Hepatocyte (in vitro differentiated cells): ENCODE measurements around the gene PDE4D. TPM values are rescaled to one million over a fixed set of nuclear protein-coding genes. Genes with fewer than 3 reads are reported as not detected.

Source experiments
- DNase-seq: peaks from one replicate; pipeline ENCODE4 v3.0.0-alpha.2; 2016; ENCODE audit warnings: low spot score
- H2AFZ ChIP-seq: fragments of 200-600 bp; sonication (generic); 2 replicates; pipeline ENCODE4 v1.6.0; 2016; ENCODE audit warnings: antibody characterized with exemption, mild to moderate bottlenecking
- H3K27ac ChIP-seq: fragments of 200-600 bp; sonication (generic); 2 replicates; pipeline ENCODE4 v1.5.1; 2016; ENCODE audit warnings: mild to moderate bottlenecking
- H3K27me3 ChIP-seq: fragments of 200-600 bp; sonication (generic); 2 replicates; pipeline ENCODE4 v1.6.1; 2016
- H3K36me3 ChIP-seq: fragments of 200-600 bp; sonication (generic); replicated peaks from 2 replicates; pipeline ENCODE4 v1.5.1; 2016; ENCODE audit warnings: low read depth; ENCODE audit not compliant: insufficient read depth
- H3K4me1 ChIP-seq: fragments of 200-600 bp; sonication (generic); 2 replicates; pipeline ENCODE4 v1.5.1; 2016; ENCODE audit warnings: mild to moderate bottlenecking, moderate library complexity; ENCODE audit not compliant: insufficient read depth
- H3K4me2 ChIP-seq: fragments of 200-600 bp; sonication (generic); 2 replicates; pipeline ENCODE4 v1.6.0; 2016
- H3K4me3 ChIP-seq: fragments of 200-600 bp; sonication (generic); 2 replicates; pipeline ENCODE4 v1.5.1; 2016; ENCODE audit warnings: mild to moderate bottlenecking
- H3K79me2 ChIP-seq: fragments of 200-600 bp; sonication (generic); 2 replicates; pipeline ENCODE4 v1.6.0; 2017; ENCODE audit warnings: mild to moderate bottlenecking
- H3K9me2 ChIP-seq: fragments of 200-600 bp; sonication (generic); replicated peaks from 2 replicates; pipeline ENCODE4 v1.6.0; 2017; ENCODE audit warnings: mild to moderate bottlenecking; ENCODE audit not compliant: insufficient read depth
- H3K9me3 ChIP-seq: fragments of 200-600 bp; sonication (generic); 2 replicates; pipeline ENCODE4 v1.5.1; 2016; ENCODE audit warnings: low read depth, mild to moderate bottlenecking
- H4K20me1 ChIP-seq: fragments of 200-600 bp; sonication (generic); 2 replicates; pipeline ENCODE4 v1.6.0; 2016; ENCODE audit warnings: mild to moderate bottlenecking; ENCODE audit not compliant: insufficient read depth, poor library complexity, severe bottlenecking
- CTCF ChIP-seq: fragments of 200-600 bp; sonication (generic); IDR thresholded peaks from 2 replicates; pipeline ENCODE4 v1.5.1; 2016; ENCODE audit warnings: antibody characterized with exemption, mild to moderate bottlenecking; ENCODE audit not compliant: poor library complexity
- EZH2 ChIP-seq: fragments of 200-600 bp; sonication (generic); IDR thresholded peaks from 2 replicates; pipeline ENCODE4 v1.6.1; 2016; ENCODE audit warnings: antibody characterized with exemption, mild to moderate bottlenecking, borderline replicate concordance
- EZH2phosphoT487 ChIP-seq: fragments of 200-600 bp; sonication (generic); IDR thresholded peaks from one replicate; pipeline ENCODE4 v1.6.1; 2018; ENCODE audit warnings: antibody characterized with exemption, mild to moderate bottlenecking, low read depth, moderate library complexity; ENCODE audit not compliant: unreplicated experiment, severe bottlenecking
- WGBS: methylation state at CpG from one replicate; pipeline ENCODE4 v1.1.6; 2016; ENCODE audit warnings: low lambda C conversion rate; ENCODE audit errors: missing lambda C conversion rate; 5-methylcytosine and 5-hydroxymethylcytosine counted together
- polyA plus RNA-seq: library from polyadenylated mRNA; unstranded; fragments of >200 nt; fragmentation: Nextera tagmentation; extraction: Ambion mirVana; gene quantifications from 2 replicates; pipeline ENCODE4 v1.2.1, GENCODE V29; 2016
- total RNA-seq: library from RNA; depleted of rRNA; stranded (reverse); fragments of >200 nt; gene quantifications from 2 replicates; pipeline ENCODE4 v1.2.3, GENCODE V29; 2014

PDE4D gene
- total and polyA plus RNA-seq, 2 experiments from 2014 or later = 14.5 to 45.2 TPM

DNA sequence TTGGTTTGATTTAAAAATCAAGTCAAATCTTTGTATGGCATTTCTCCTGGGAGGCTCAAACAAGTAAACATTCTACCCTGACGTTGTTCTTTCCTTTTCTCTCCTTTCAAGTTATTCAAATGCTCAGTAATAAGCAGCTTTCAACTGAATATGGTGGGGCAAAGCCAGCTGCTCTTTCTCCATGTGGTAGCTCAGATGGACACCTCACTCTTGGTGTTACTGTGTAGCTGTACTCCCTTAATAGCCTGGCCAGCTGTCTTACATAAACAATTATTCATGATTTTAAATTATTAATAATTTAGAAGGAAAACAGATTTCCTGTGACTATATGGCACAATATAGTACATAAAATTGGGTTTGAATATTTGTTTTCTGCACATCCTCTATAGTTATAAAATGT, 165.2 kb downstream of the PDE4D start:
- peaks cover 8% of the 10 kb centered on the region for H3K79me2 ChIP-seq
- H3K4me2 ChIP-seq = no peak overlapping the region
- WGBS = 75% methylated on average over 1 of the region's 1 CpG
- H3K27ac ChIP-seq = no peak overlapping the region
- no peak overlapping the region for H3K4me3 ChIP-seq
- DNase-seq = no peak
- no peaks in the 10 kb centered on the region for H3K27me3 ChIP-seq
- no peak overlapping the region for H2AFZ ChIP-seq
- H3K4me1 ChIP-seq = no peaks in the 10 kb centered on the region
- no peaks in the 10 kb centered on the region for H3K36me3 ChIP-seq
- no peaks in the 10 kb centered on the region for H3K9me2 ChIP-seq
- TF ChIP-seq CTCF (no peak), EZH2 (no peak), EZH2phosphoT487 (no peak)
- no peaks in the 10 kb centered on the region for H3K9me3 ChIP-seq
- no peaks in the 10 kb centered on the region for H4K20me1 ChIP-seq

- H3K4me2 ChIP-seq = no peak overlapping the region
- no peaks in the 10 kb centered on the region for H3K36me3 ChIP-seq
- H3K4me1 ChIP-seq = no peaks in the 10 kb centered on the region
- no peak overlapping the region for H2AFZ ChIP-seq
- no peak overlapping the region for H3K27ac ChIP-seq
- no peaks in the 10 kb centered on the region for H3K9me2 ChIP-seq
- H3K4me3 ChIP-seq = no peak overlapping the region
- H3K9me3 ChIP-seq = no peaks in the 10 kb centered on the region
- no peaks in the 10 kb centered on the region for H4K20me1 ChIP-seq
- TF ChIP-seq CTCF (no peak), EZH2phosphoT487 (no peak), EZH2 (no peak)
- H3K79me2 ChIP-seq = peaks cover 8% of the 10 kb centered on the region
- 87% methylated on average over 2 of the region's 2 CpGs for WGBS
- no peak for DNase-seq
- H3K27me3 ChIP-seq = no peaks in the 10 kb centered on the region
Observed at GRCh38 chr5:59727186-59727585, 166.3 kb downstream of the PDE4D start.

- H3K36me3 ChIP-seq = no peaks in the 10 kb centered on the region
- DNase-seq = no peak
- no peak overlapping the region for H3K4me3 ChIP-seq
- WGBS = 48% methylated on average over 1 of the region's 1 CpG
- TF ChIP-seq EZH2 (no peak), CTCF (no peak), EZH2phosphoT487 (no peak)
- H3K9me3 ChIP-seq = no peaks in the 10 kb centered on the region
- no peaks in the 10 kb centered on the region for H3K27me3 ChIP-seq
- no peak overlapping the region for H2AFZ ChIP-seq
- H3K27ac ChIP-seq = peak overlapping the region; percentile 25
- no peaks in the 10 kb centered on the region for H4K20me1 ChIP-seq
- no peaks in the 10 kb centered on the region for H3K4me1 ChIP-seq
- H3K4me2 ChIP-seq = no peak overlapping the region
- H3K79me2 ChIP-seq = peaks cover 8% of the 10 kb centered on the region
- no peaks in the 10 kb centered on the region for H3K9me2 ChIP-seq
Observed at GRCh38 chr5:59725392-59725767, 168.1 kb downstream of the PDE4D start.
